Retinal pigment epithelial cell (primary cell): ENCODE measurements around the gene DPP3.
A peak's percentile ranks its signal among the peaks of the same experiment; 100 is the strongest.

ENCODE experiments used
- DNase-seq: peaks from one replicate; pipeline ENCODE4 v3.0.0-alpha.2; 2010; ENCODE audit warnings: low read depth
- H3K4me3 ChIP-seq: 2 replicates; pipeline ENCODE4 v1.5.1; 2011; ENCODE audit warnings: mild to moderate bottlenecking, low read length, control low read depth, moderate library complexity
- CTCF ChIP-seq: conservative IDR thresholded peaks from 2 replicates; pipeline ENCODE4 v1.5.1; 2011; ENCODE audit warnings: low read depth, low read length, control low read depth, inconsistent platforms

The DPP3 gene

GRCh38 chr11:66491315-66491935, 11.2 kb downstream of the DPP3 start:
- TF ChIP-seq CTCF: peak; percentile 55
- DNase-seq: no peak

GRCh38 chr11:66492161-66492865, 12.1 kb downstream of the DPP3 start:
- DNase-seq: no peak
- H3K4me3 ChIP-seq: no peak overlapping the region
- no peak for TF ChIP-seq CTCF

More at GRCh38 chr11:66491315-66491935, 11.2 kb downstream of the DPP3 start:
- H3K4me3 ChIP-seq: no peak overlapping the region

GRCh38 chr11:66493130-66493529, 12.9 kb downstream of the DPP3 start:
- H3K4me3 ChIP-seq: no peak overlapping the region
- TF ChIP-seq CTCF: no peak
- DNase-seq: no peak

GRCh38 chr11:66494458-66494857, 14.2 kb downstream of the DPP3 start:
- no peak overlapping the region for H3K4me3 ChIP-seq
- DNase-seq: no peak
- no peak for TF ChIP-seq CTCF

- TF ChIP-seq CTCF: no peak
- no peak overlapping the region for H3K4me3 ChIP-seq
- no peak for DNase-seq
Observed at GRCh38 chr11:66494935-66495334, 14.7 kb downstream of the DPP3 start.

- TF ChIP-seq CTCF: peak; percentile 45
- no peak for DNase-seq
- H3K4me3 ChIP-seq: no peak overlapping the region
Observed at GRCh38 chr11:66495401-66495854, 15.2 kb downstream of the DPP3 start.

- no peak for TF ChIP-seq CTCF
- H3K4me3 ChIP-seq: no peak overlapping the region
- DNase-seq: no peak
Observed at GRCh38 chr11:66497206-66497605, 17.0 kb downstream of the DPP3 start.
